SU-DHL-6 (cell line): Measurements from ENCODE around the gene ZNF432.

Source experiments
- H2AFZ ChIP-seq: fragments of 200-600 bp; sonication (generic); 2 replicates; pipeline ENCODE4 v1.6.1; 2014; ENCODE audit warnings: low read depth, mild to moderate bottlenecking, moderate library complexity, mixed read lengths, antibody characterized with exemption, low read length; ENCODE audit not compliant: severe bottlenecking
- H3F3A ChIP-seq: fragments of 200-600 bp; shearing (Covaris generic); 2 replicates; pipeline ENCODE4 v1.6.0; 2016; ENCODE audit warnings: antibody characterized with exemption, mild to moderate bottlenecking; ENCODE audit not compliant: insufficient read depth
- H3K27ac ChIP-seq: fragments of 200-600 bp; sonication (generic); 2 replicates; pipeline ENCODE4 v1.5.1; 2016; ENCODE audit warnings: low read depth, mild to moderate bottlenecking, low read length, moderate library complexity, mixed read lengths
- H3K27me3 ChIP-seq: fragments of 200-600 bp; sonication (generic), shearing (Covaris generic); 2 replicates; pipeline ENCODE4 v1.6.0; 2014; ENCODE audit warnings: mild to moderate bottlenecking, low read length
- H3K36me3 ChIP-seq: fragments of 200-600 bp; sonication (generic); 2 replicates; pipeline ENCODE4 v1.6.1; 2014; ENCODE audit warnings: mild to moderate bottlenecking, low read length, mixed read lengths
- H3K4me2 ChIP-seq: fragments of 300-600, 200-600 bp; shearing (Covaris generic), sonication (generic); 2 replicates; pipeline ENCODE4 v1.6.0; 2014; ENCODE audit warnings: low read length, low read depth, mild to moderate bottlenecking; ENCODE audit not compliant: poor library complexity, severe bottlenecking
- H3K4me3 ChIP-seq: fragments of 200-600 bp; sonication (generic); 2 replicates; pipeline ENCODE4 v1.5.1; 2014; ENCODE audit warnings: antibody characterized with exemption, low read length, mild to moderate bottlenecking, mixed read lengths; ENCODE audit not compliant: insufficient read depth, poor library complexity, severe bottlenecking
- H3K79me2 ChIP-seq: fragments of 200-600 bp; sonication (generic); 2 replicates; pipeline ENCODE4 v1.6.1; 2014; ENCODE audit warnings: mild to moderate bottlenecking, low read length, moderate library complexity; ENCODE audit not compliant: insufficient read depth
- H3K9ac ChIP-seq: fragments of 200-600 bp; sonication (generic); 2 replicates; pipeline ENCODE4 v1.7.0; 2014; ENCODE audit warnings: mild to moderate bottlenecking, low read length
- H3K9me2 ChIP-seq: fragments of 200-600 bp; sonication (generic); replicated peaks from 2 replicates; pipeline ENCODE4 v1.6.1; 2014; ENCODE audit warnings: low read length; ENCODE audit not compliant: insufficient read depth
- H3K9me3 ChIP-seq: fragments of 200-600 bp; sonication (generic); 2 replicates; pipeline ENCODE4 v1.6.1; 2014; ENCODE audit warnings: low read length, mixed read lengths; ENCODE audit not compliant: insufficient read depth
- H4K20me1 ChIP-seq: fragments of 200-600 bp; sonication (generic); 2 replicates; pipeline ENCODE4 v1.6.1; 2014; ENCODE audit warnings: low read depth, mild to moderate bottlenecking, antibody characterized with exemption, low read length, moderate library complexity, mixed read lengths
- CTCF ChIP-seq: fragments of 200-600 bp; sonication (generic); IDR thresholded peaks from one replicate; pipeline ENCODE4 v1.5.1; 2017; ENCODE audit warnings: antibody characterized with exemption, mild to moderate bottlenecking, low read length, moderate library complexity; ENCODE audit not compliant: insufficient read depth, poor library complexity, severe bottlenecking
- EZH2phosphoT487 ChIP-seq: fragments of 200-600 bp; sonication (generic), shearing (Covaris generic); conservative IDR thresholded peaks from 2 replicates; pipeline ENCODE4 v1.6.1; 2018; ENCODE audit warnings: mild to moderate bottlenecking, antibody characterized with exemption, low read length, moderate library complexity, mixed read lengths

ZNF432 gene

DNA sequence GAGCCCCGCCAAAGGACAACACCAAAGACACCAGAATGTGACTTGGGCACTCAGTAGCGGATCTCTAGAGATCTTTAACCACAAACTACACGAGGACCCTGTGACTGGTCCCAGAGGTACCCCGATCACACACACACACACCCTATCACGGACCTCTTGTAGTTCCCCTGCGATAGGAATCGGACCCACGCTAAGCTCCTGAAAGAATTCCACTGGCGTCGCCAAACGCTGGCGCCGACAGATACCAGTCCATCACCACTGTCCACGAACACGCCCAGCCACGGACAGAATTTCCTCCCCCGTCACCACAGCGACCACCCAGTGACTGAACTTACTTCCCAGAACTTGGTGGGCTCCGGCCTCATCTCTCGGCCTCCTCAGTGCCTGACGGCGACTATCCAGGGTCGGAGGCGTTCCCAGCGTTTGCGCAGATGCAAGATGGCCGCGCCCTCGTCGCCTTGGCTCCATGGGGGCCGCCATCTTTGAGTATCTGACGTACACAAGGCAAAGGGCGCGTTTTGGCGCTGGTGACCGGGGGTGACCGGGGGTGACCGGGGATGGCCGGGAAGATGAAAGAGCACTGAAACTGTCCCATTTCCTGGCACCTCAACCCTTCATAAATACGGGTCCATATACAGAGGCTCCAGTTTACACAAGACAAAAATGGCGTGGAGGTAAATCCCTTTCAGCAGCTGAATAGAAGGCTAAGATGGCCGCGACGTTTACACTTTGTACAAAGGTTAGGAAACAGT, 40.7 kb downstream of the ZNF432 start, which contains the start of gene ZNF615:
Gene ZNF615 (minus strand): TSS at position 406 of the 752 bp plus-strand sequence. CDS start 4,500 bp downstream, outside the sequence.
- H3K9ac ChIP-seq = no peak within 1 kb of the TSS

GRCh38 chr19:52007451-52007805, 41.2 kb downstream of the ZNF432 start:
- TF ChIP-seq EZH2phosphoT487 (no peak), CTCF (no peak)
- H3K36me3 ChIP-seq = no peaks in the 10 kb centered on the region
- H3K27me3 ChIP-seq = no peaks in the 10 kb centered on the region
- H3K27ac ChIP-seq = no peak overlapping the region
- no peak overlapping the region for H3K4me2 ChIP-seq
- H3K9me2 ChIP-seq = no peaks in the 10 kb centered on the region
- H3F3A ChIP-seq = no peaks in the 10 kb centered on the region
- no peaks in the 10 kb centered on the region for H4K20me1 ChIP-seq
- H3K9me3 ChIP-seq = 0 out of 2 replicates have a peak, but pooled peaks cover 4% of the 10 kb centered on the region
- no peak overlapping the region for H2AFZ ChIP-seq
- H3K9ac ChIP-seq = no peak overlapping the region
- no peak overlapping the region for H3K4me3 ChIP-seq
- no peaks in the 10 kb centered on the region for H3K79me2 ChIP-seq

More for the DNA sequence above, 40.7 kb downstream of the ZNF432 start, which contains the start of gene ZNF615:
- Histone ChIP-seq H3K9me2 (no peaks in the 10 kb centered on the region), H3K27me3 (no peaks in the 10 kb centered on the region), H3K79me2 (no peaks in the 10 kb centered on the region), H4K20me1 (no peaks in the 10 kb centered on the region), H3F3A (no peaks in the 10 kb centered on the region), H3K4me2 (no peak within 1 kb of the TSS), H3K4me3 (no peak within 1 kb of the TSS), H3K36me3 (no peaks in the 10 kb centered on the region), H3K9me3 (0 out of 2 replicates have a peak, but pooled peaks cover 4% of the 10 kb centered on the region), H2AFZ (no peak within 1 kb of the TSS), H3K27ac (no peak within 1 kb of the TSS)
- TF ChIP-seq CTCF (no peak), EZH2phosphoT487 (no peak)

GRCh38 chr19:51994048-51994644, 54.5 kb downstream of the ZNF432 start:
- H3K9me3 ChIP-seq = peaks cover 25% of the 10 kb centered on the region; the same call in 1 of the 2 replicates
- no peak overlapping the region for H2AFZ ChIP-seq
- H3K36me3 ChIP-seq = no peaks in the 10 kb centered on the region
- H3K27me3 ChIP-seq = no peaks in the 10 kb centered on the region
- H3K9me2 ChIP-seq = no peaks in the 10 kb centered on the region
- no peak overlapping the region for H3K9ac ChIP-seq
- no peak overlapping the region for H3K27ac ChIP-seq
- H3K4me3 ChIP-seq = no peak overlapping the region
- H3K79me2 ChIP-seq = no peaks in the 10 kb centered on the region
- no peaks in the 10 kb centered on the region for H4K20me1 ChIP-seq
- TF ChIP-seq CTCF (no peak), EZH2phosphoT487 (no peak)
- no peaks in the 10 kb centered on the region for H3F3A ChIP-seq
- H3K4me2 ChIP-seq = no peak overlapping the region
